ENCODE measurements around the gene ARHGEF33.
A peak's percentile ranks its signal among the peaks of the same experiment; 100 is the strongest.

ARHGEF33 gene

DNA sequence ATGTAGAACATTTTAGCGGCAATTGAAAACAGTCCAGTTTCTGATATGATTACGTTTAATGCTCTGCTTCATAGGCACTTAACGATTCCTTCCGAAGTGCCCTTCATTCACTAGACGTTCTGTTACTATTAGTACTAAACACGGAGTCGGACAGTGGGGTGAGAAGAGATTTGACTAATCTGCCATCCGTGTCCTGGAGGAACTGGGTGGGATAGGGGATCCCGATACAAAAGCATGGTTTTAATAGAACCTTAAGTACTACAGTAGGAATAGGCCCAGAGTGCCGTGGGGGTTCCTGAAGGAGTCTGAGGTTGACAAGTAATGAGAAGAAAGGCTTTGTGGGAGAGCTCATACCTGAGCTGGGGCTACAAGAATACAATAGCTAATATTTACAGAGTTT lies 13.3 kb upstream of the ARHGEF33 start:
- TF ChIP-seq, protein P1, sequence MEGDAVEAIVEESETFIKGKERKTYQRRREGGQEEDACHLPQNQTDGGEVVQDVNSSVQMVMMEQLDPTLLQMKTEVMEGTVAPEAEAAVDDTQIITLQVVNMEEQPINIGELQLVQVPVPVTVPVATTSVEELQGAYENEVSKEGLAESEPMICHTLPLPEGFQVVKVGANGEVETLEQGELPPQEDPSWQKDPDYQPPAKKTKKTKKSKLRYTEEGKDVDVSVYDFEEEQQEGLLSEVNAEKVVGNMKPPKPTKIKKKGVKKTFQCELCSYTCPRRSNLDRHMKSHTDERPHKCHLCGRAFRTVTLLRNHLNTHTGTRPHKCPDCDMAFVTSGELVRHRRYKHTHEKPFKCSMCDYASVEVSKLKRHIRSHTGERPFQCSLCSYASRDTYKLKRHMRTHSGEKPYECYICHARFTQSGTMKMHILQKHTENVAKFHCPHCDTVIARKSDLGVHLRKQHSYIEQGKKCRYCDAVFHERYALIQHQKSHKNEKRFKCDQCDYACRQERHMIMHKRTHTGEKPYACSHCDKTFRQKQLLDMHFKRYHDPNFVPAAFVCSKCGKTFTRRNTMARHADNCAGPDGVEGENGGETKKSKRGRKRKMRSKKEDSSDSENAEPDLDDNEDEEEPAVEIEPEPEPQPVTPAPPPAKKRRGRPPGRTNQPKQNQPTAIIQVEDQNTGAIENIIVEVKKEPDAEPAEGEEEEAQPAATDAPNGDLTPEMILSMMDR (IDR thresholded peaks at IDR 0.05; ENCODE audit: low read depth, low read length) = no peak
- DNase-seq = no peak
- Histone ChIP-seq H3K9me3 (ENCODE audit: severe bottlenecking) (no peaks in the 10 kb centered on the region), H3K4me3 (ENCODE audit: low read depth, low read length) (peak overlapping the region; percentile 90), H3K36me3 (no peaks in the 10 kb centered on the region), H3K27ac (no peak overlapping the region; the same call in 1 of the 2 replicates), H3K27me3 (ENCODE audit: insufficient read depth, low read depth, severe bottlenecking) (no peaks in the 10 kb centered on the region)

DNA sequence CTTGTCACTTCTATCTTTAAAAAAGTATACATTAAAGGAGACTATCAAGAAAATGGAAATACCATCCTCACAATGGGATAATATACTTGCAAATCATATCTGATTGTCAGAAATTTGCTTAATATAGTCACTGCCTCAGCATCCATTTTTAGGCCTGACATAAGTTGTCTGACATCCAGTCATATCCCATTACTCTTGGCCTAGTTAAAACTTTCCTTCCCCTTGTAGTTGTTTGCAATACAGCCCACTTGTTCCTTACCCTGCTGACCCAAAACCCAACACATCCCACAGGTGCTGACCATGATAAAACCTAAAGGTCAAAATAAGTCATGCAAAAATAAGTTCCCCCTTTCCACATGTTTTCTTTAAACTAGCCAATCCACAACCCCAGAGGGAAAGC lies 3.6 kb upstream of the ARHGEF33 start:
- DNase-seq = no peak
- Histone ChIP-seq H3K27me3 (ENCODE audit: insufficient read depth, low read depth, severe bottlenecking) (no peaks in the 10 kb centered on the region), H3K27ac (no peak overlapping the region), H3K9me3 (ENCODE audit: severe bottlenecking) (peaks cover 5% of the 10 kb centered on the region), H3K4me3 (ENCODE audit: low read depth, low read length) (no peak overlapping the region), H3K36me3 (no peaks in the 10 kb centered on the region)
- TF ChIP-seq, protein P1 (IDR thresholded peaks at IDR 0.05; ENCODE audit: low read depth, low read length) = no peak

DNA sequence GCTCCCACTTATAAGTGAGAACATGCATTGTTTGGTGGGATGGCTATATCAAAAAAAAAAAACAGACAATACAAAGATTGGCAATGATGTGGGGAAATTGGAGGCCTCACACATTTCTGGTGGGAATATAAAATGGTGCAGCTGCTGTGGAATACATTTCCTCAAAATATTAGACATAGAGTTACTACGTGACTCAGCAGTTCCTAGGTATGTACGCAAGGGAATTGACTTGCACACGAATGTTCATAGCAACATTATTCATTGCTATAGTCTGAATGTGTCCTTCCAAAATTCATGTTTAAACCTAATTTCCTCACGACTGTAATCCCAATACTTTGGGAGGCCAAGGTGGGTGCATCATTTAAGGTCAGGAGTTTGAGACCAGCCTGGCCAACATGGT lies 2.3 kb upstream of the ARHGEF33 start:
- Histone ChIP-seq H3K9me3 (ENCODE audit: severe bottlenecking) (peaks cover 5% of the 10 kb centered on the region), H3K27ac (no peak overlapping the region), H3K4me3 (ENCODE audit: low read depth, low read length) (no peak overlapping the region), H3K36me3 (no peaks in the 10 kb centered on the region), H3K27me3 (ENCODE audit: insufficient read depth, low read depth, severe bottlenecking) (no peaks in the 10 kb centered on the region)
- TF ChIP-seq, protein P1 (IDR thresholded peaks at IDR 0.05; ENCODE audit: low read depth, low read length) = no peak
- DNase-seq = no peak

DNA sequence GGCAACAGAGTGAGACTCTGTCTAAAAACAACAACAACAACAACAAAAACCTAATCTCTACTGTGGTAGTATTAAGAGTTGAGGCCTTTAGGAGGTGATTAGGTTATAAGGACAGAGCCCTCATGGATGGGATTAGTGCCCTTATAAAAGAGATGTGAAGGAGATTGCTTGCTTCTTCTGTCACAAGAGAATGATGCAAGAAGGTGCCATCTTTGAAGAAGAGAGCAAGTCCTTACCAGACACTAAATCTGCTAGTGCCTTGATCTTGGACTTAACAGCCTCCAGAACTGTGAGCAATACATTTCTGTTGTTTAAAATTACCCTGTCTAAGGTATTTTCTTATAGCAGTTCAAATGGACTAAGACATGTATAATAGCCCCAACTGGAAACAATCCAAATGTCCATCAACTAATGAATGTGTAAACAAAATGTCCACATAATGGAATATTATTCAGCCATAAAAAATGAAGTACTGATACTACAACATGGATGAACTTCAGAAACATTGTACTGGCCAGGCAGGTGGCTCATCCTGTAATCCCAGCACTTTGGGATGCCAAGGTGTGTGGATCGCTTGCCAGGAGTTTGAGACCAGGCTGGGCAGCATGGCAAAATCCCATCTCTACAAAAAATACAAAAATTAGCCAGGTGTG lies 1.6 kb upstream of the ARHGEF33 start:
- TF ChIP-seq, protein P1 (IDR thresholded peaks at IDR 0.05; ENCODE audit: low read depth, low read length) = no peak
- Histone ChIP-seq H3K27me3 (ENCODE audit: insufficient read depth, low read depth, severe bottlenecking) (no peaks in the 10 kb centered on the region), H3K4me3 (ENCODE audit: low read depth, low read length) (no peak overlapping the region), H3K9me3 (ENCODE audit: severe bottlenecking) (peaks cover 5% of the 10 kb centered on the region), H3K27ac (no peak overlapping the region), H3K36me3 (no peaks in the 10 kb centered on the region)
- no peak for DNase-seq

DNA sequence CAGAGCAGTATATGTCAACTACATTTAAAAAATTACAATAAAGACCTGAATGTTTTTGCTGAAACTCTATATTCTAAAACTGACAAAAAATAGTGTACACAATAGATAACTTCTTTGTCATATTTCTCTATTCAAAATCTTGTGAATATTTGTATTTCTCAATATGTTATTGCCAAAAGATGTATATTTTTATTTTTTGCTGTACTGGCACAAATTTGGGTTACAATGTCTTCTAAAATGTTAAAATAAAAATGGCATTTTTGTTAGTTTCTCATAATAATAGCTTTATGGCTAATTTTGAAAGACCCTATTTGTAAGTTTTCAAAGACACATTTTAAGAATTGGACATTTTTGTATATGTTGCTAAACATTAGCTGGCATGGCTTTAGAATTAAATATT lies 630 bp upstream of the ARHGEF33 start:
- Histone ChIP-seq H3K9me3 (ENCODE audit: severe bottlenecking) (peaks cover 5% of the 10 kb centered on the region), H3K27me3 (ENCODE audit: insufficient read depth, low read depth, severe bottlenecking) (no peaks in the 10 kb centered on the region), H3K4me3 (ENCODE audit: low read depth, low read length) (no peak overlapping the region), H3K27ac (no peak overlapping the region), H3K36me3 (no peaks in the 10 kb centered on the region)
- TF ChIP-seq, protein P1 (IDR thresholded peaks at IDR 0.05; ENCODE audit: low read depth, low read length) = no peak
- no peak for DNase-seq

DNA sequence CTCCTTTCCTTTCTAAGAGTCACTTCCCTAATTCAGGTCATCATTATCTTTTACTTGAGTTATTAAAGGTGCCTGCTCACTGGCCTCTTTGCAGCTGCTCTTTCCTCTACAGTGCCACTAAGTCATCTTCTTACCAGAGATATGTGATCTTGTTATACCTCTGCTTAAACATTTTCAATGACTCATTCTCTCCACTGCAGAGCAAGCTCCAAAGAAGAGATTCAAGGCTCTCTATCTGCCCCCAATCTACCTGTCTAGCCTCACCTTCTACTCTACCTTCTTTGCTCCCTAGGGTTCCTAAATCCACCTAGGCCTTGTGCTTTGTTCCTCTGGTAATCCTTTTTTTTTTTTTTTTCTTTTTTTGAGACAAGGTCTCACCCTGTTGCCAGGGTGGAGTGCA lies 3.1 kb downstream of the ARHGEF33 start:
- no peak overlapping the region for H3K4me3 ChIP-seq (ENCODE audit: low read depth, low read length)
- no peak for DNase-seq
- H3K36me3 ChIP-seq = no peaks in the 10 kb centered on the region
- H3K27ac ChIP-seq = no peak overlapping the region
- H3K27me3 ChIP-seq (ENCODE audit: insufficient read depth, low read depth, severe bottlenecking) = no peaks in the 10 kb centered on the region
- TF ChIP-seq, protein P1 (IDR thresholded peaks at IDR 0.05; ENCODE audit: low read depth, low read length) = no peak
- H3K9me3 ChIP-seq (ENCODE audit: severe bottlenecking) = peaks cover 3% of the 10 kb centered on the region

Measured in WERI-Rb-1 (cell line).